ENCODE data around the gene ADCY3. TPM values are rescaled to one million over a fixed set of nuclear protein-coding genes. Genes with fewer than 3 reads are reported as not detected.

Gene ADCY3
- total and polyA plus RNA-seq, 9 of the 15 experiments (the other 6 are each of a cell fraction or from before 2014, with no cell fraction given) = 1.5 to 54.8 (median 26.3) TPM

GRCh38 chr2:24797644-24798043 lies 122.4 kb downstream of the ADCY3 start (continued):
- TF ChIP-seq, protein P1, sequence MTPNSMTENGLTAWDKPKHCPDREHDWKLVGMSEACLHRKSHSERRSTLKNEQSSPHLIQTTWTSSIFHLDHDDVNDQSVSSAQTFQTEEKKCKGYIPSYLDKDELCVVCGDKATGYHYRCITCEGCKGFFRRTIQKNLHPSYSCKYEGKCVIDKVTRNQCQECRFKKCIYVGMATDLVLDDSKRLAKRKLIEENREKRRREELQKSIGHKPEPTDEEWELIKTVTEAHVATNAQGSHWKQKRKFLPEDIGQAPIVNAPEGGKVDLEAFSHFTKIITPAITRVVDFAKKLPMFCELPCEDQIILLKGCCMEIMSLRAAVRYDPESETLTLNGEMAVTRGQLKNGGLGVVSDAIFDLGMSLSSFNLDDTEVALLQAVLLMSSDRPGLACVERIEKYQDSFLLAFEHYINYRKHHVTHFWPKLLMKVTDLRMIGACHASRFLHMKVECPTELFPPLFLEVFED (CRISPR knock-in tag; conservative IDR thresholded peaks at IDR 0.05) = no peak
- no peak for TF ChIP-seq ZNF717 (CRISPR knock-in tag; IDR thresholded peaks at IDR 0.05)
- TF ChIP-seq RFX7 (CRISPR knock-in tag; IDR thresholded peaks at IDR 0.05) = no peak
- TF ChIP-seq ZNF184 (CRISPR knock-in tag; IDR thresholded peaks at IDR 0.05) = no peak
- 0 out of 4 replicates have a peak, but pooled peaks have one; percentile 13 to 14 for TF ChIP-seq FOXK2 (conservative IDR thresholded peaks at IDR 0.05 in 1 of 2, IDR thresholded peaks at IDR 0.05 in 1 of 2; ENCODE audit: low read depth in 2 of 2)
- no peak for TF ChIP-seq RBM14 (IDR thresholded peaks at IDR 0.05; ENCODE audit: borderline replicate concordance, insufficient read depth, low read depth, low read length)
- peak; percentile 28 for TF ChIP-seq DACH1 (IDR thresholded peaks at IDR 0.05; ENCODE audit: partially characterized antibody)
- no peak for TF ChIP-seq ZNF324 (CRISPR knock-in tag; IDR thresholded peaks at IDR 0.05)
- no peak for TF ChIP-seq CHD4 (IDR thresholded peaks at IDR 0.05; ENCODE audit: insufficient read depth, insufficient replicate concordance, low read depth, low read length, poor library complexity, severe bottlenecking)
- TF ChIP-seq NFIC (IDR thresholded peaks at IDR 0.05) = peak; percentile 24
- TF ChIP-seq STAT5A (IDR thresholded peaks at IDR 0.05; ENCODE audit: borderline replicate concordance, low read length) = peak; percentile 29; the same call in 1 of the 2 replicates
- peak; percentile 42 to 65; a peak in 2 of 4 replicates for TF ChIP-seq KDM1A (IDR thresholded peaks at IDR 0.05)
- TF ChIP-seq ZNF23 (CRISPR knock-in tag; IDR thresholded peaks at IDR 0.05) = no peak
- TF ChIP-seq PHTF2 (CRISPR knock-in tag; IDR thresholded peaks at IDR 0.05) = no peak
- no peak for TF ChIP-seq ZNF695 (CRISPR knock-in tag; IDR thresholded peaks at IDR 0.05)
- TF ChIP-seq EWSR1 (IDR thresholded peaks at IDR 0.05; ENCODE audit: borderline replicate concordance, low read depth, partially characterized antibody) = no peak
- TF ChIP-seq ZNF354B (CRISPR knock-in tag; IDR thresholded peaks at IDR 0.05) = no peak
- peak; percentile 82 for TF ChIP-seq EHMT2 (IDR thresholded peaks at IDR 0.05)
- TF ChIP-seq DDX20 (tag; IDR thresholded peaks at IDR 0.05; ENCODE audit: low read depth) = no peak
- peak; percentile 74 for TF ChIP-seq SMARCE1 (IDR thresholded peaks at IDR 0.05)
- no peak for TF ChIP-seq ZNF707 (CRISPR knock-in tag; conservative IDR thresholded peaks at IDR 0.05)
- no peak for TF ChIP-seq FOXA3 (CRISPR knock-in tag; conservative IDR thresholded peaks at IDR 0.05 in 1 of 2, IDR thresholded peaks at IDR 0.05 in 1 of 2)
- TF ChIP-seq HDAC3 (IDR thresholded peaks at IDR 0.05; ENCODE audit: borderline replicate concordance, partially characterized antibody) = no peak
- TF ChIP-seq ARID3A (IDR thresholded peaks at IDR 0.05; ENCODE audit: borderline replicate concordance, low read depth, low read length) = no peak
- no peak for TF ChIP-seq ZKSCAN3 (CRISPR knock-in tag; IDR thresholded peaks at IDR 0.05)
- TF ChIP-seq ZNF780A (CRISPR knock-in tag; IDR thresholded peaks at IDR 0.05) = no peak
- TF ChIP-seq LCOR (CRISPR knock-in tag; IDR thresholded peaks at IDR 0.05) = no peak
- 0 out of 2 replicates have a peak, but pooled peaks have one; percentile 36 for TF ChIP-seq MTA1 (IDR thresholded peaks at IDR 0.05; ENCODE audit: borderline replicate concordance)
- no peak for TF ChIP-seq HDAC6 (IDR thresholded peaks at IDR 0.05; ENCODE audit: low read depth, low read length)
- no peak for TF ChIP-seq RNF2 (IDR thresholded peaks at IDR 0.05)
- TF ChIP-seq TRIM24 (IDR thresholded peaks at IDR 0.05) = 0 out of 4 replicates have a peak, but pooled peaks of 1 of the 2 experiments have one; percentile 34
